ENCODE data around the gene TENM4.

GRCh38 chr11:79242616-79243015 lies 198.2 kb downstream of the TENM4 start:
- TF ChIP-seq CTCF (IDR thresholded peaks at IDR 0.05; ENCODE audit: borderline replicate concordance, extremely low read depth, low read length, poor library complexity, severe bottlenecking) (no peak), EZH2 (IDR thresholded peaks at IDR 0.05; ENCODE audit: borderline replicate concordance, low read depth, low read length, severe bottlenecking) (no peak)

Data from DND-41 (cell line).